NCI-H82 treated with DMSO at 0.1 percent for 48 hours (cell line): ENCODE data around the gene ACLY.
A peak's percentile ranks its signal among the peaks of the same experiment; 100 is the strongest.
"Not testable (repeated sequence)": the region's sequence is repeated elsewhere in the genome, so short reads cannot be mapped to it uniquely, and the experiment has no call there.

Experiments
- DNase-seq: peaks from one replicate; lab custom pipeline; 2025; ENCODE audit not compliant: unreplicated experiment; lab: John Stamatoyannopoulos, UW

The ACLY gene

DNA sequence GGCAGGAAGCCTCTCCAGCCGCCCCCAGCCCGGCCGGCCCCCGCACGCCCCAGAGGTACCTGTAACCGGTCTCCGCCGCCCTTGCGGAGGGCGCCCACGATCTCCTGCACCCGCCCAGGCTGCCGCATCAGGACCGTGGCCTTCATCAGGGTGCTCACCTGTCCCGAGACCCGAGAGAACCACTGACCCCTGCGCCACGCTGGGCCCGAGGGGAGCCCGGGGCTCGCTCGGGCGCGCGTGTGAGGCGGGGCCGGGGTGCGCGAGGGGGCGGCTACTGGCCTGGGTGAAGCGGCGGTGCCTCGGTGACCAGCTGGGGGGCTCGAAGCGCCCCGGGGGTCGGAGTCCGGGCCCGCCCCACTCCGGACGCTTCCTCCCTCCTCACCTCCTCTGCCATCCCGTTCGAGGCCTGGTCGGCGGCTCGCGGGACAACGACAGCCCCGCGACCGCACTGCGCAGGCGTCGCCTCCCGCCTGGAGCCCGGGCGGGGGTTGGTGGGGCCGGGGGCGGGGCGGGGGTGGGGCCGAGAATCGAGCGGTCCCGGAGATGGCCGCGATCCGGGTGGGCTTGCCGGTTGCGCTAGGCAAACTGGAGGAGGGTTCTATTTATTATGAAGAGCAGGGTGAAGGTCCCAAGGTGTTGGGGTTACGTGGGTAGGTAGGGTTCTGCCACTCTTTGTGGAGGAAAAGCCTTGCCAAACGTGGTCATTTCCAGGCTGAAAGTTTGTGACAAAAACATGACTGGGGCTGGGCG, 82.8 kb downstream of the ACLY start, which contains the start of gene NT5C3B:
TSS of gene NT5C3B (minus strand) at position 433 of the 750 bp plus-strand sequence. CDS start at position 394, 39 bp downstream.
- DNase-seq: no peak

DNA sequence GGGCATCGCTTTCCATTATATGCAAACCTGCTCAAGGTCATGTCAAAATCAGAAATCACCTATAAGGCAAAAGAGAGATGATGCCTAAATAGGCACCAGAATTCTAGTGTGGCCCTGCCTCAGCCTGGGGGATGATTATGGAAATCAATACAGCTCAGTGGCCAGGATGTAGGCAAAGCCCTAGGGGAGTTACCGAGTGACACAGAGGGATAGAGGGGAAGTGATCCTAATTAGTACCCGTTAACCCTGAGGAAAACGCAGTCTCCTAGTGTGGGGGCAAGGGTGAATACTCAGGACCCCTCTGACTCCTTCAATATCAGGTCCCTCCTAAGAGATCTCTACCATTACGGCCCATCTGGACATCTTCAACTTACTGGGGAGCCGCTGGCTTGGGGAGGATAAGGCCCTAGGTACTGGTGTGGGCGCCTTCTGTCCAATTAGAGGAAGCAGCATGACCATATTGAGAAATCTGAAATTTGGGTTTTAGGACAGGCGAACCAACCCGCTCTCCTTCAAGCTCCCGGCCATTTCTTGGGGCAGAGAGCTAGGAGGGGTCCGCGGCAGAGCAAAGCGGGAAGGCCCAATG, 83.4 kb downstream of the ACLY start:
- peak; percentile 9 for DNase-seq

DNA sequence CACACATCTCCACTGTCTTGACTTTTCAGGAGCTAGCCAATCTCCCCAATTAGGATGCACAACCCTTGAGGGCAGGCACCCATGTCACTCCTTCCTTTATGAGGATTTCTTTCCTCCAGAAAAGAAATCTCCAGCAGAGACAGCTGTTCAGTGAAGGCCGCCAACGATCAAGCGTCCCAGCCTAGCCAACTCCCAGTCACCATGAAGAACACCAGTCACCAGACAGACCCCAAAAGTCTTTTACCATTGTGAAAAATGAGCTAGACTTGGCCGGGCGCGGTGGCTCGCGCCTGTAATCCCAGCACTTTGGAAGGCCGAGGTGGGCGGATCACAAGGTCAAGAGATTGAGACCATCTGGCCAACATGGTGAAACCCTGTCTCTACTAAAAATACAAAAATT, 88.8 kb downstream of the ACLY start:
- DNase-seq: not testable (repeated sequence)

DNA sequence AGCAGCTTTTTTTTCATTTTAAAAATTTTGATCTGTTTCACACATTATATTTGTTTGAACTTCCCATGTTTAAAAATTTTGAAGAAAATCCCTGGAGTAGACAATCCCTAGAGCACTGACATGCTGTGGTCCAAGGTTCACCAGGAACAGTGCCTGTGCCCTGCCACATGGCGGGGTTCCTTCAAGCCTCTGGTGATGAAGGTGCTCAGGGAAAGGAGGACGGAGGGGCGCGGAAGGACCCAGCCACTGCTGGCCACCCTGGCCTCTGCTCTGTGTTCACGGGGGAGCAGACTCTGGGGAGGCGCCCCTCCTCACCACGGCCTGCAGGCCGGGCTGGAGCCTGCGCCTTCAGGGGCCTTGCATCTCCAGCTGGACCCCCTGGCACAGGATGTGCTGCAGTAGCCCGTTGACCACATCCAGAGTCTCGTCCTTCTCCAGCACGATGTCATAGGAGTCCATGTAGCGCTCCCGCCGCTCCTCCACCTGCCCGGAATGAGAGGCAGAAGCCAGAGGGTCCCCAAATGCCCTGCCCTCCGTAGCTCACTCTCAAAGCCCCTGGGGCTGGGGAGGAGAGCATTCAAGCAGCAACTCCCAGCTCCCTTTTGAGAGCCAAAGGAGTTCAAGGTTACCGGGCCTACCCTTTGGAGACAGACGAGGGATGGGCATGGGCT, 93.4 kb downstream of the ACLY start:
- no peak for DNase-seq

DNA sequence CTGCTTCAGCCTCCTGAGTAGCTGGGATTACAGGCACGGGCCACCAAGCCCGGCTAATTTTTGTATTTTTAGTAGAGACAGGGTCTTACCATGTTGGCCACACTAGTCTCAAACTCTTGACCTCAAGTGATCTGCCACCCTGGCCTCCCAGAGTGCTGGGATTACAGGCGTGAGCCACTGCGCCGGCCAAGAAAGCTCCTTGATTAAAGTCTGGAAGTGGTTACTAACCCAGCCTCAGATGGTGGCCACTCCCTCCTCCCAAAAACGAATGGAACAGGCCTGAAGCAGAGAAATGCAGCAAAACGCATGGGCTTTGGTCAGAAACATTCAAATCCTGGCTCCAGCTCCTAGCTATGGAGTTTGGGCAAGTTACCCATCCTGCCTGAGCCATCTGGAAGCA, 94.7 kb downstream of the ACLY start:
- DNase-seq: no peak

DNA sequence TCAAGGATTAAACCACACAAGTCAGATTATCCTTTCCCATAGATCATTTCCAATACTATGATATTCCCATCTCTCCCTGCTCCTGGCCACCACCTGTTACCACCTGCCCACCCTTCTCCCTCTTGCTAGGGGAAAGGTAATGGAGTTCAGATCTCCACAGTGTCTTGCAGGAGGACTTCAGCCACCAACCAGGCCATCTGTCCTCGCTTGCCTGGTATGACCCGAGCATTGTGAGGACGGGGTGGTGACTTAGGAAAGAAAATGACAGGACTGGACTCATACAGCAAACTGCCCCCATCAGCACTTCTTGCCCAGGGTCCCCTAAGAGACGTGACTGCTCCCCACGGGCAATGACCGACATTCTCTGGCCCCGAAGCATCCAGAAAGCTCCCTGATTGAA, 95.2 kb downstream of the ACLY start:
- DNase-seq: no peak

DNA sequence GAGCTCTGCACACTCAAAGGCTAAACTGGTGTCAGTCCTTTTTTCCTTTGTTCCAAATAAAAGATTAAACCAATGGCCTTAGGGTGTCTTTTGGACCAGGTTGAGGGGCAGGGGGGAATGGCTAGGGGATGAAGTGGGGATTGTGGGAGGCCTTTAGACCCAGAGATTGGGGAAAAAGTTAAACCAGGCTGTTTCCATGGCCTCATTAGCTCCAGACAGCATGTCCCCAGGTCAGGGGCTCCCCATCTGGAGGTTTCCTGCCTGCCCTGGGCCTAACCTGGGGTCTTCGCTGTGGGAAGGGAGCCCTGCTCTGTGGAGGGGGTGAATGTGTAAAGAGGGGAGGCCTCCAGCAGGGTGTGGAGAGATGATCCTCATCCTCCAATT, 95.6 kb downstream of the ACLY start:
- DNase-seq: no peak

DNA sequence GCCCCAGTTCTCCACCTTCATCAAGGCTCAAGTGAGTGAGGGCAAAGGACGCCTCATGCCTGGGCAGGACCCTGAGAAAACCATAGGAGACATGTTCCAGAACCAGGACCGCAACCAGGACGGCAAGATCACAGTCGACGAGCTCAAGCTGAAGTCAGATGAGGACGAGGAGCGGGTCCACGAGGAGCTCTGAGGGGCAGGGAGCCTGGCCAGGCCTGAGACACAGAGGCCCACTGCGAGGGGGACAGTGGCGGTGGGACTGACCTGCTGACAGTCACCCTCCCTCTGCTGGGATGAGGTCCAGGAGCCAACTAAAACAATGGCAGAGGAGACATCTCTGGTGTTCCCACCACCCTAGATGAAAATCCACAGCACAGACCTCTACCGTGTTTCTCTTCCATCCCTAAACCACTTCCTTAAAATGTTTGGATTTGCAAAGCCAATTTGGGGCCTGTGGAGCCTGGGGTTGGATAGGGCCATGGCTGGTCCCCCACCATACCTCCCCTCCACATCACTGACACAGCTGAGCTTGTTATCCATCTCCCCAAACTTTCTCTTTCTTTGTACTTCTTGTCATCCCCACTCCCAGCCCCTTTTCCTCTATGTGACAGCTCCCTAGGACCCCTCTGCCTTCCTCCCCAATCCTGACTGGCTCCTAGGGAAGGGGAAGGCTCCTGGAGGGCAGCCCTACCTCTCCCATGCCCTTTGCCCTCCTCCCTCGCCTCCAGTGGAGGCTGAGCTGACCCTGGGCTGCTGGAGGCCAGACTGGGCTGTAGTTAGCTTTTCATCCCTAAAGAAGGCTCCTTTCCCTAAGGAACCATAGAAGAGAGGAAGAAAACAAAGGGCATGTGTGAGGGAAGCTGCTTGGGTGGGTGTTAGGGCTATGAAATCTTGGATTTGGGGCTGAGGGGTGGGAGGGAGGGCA, 96.3 kb downstream of the ACLY start:
- DNase-seq: no peak

DNA sequence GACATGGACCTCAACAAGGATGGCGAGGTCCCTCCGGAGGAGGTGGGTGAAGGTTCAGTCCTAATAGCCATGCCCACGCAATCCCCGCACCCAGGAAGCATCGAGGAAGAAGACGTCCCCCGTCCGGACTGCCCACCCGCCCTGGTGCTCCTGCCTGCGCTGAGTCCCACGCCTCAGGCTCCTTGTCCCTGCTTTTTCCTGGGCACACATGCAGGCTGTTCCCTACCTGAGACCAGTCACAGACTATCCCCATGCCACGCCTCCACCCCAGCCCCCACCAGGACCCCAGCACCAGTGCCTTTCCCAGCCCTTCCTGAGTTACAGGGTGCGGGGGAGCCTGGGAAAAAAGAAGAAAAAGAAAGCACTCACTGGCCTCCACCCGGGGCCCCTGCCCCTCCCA, 97.0 kb downstream of the ACLY start:
- no peak for DNase-seq

DNA sequence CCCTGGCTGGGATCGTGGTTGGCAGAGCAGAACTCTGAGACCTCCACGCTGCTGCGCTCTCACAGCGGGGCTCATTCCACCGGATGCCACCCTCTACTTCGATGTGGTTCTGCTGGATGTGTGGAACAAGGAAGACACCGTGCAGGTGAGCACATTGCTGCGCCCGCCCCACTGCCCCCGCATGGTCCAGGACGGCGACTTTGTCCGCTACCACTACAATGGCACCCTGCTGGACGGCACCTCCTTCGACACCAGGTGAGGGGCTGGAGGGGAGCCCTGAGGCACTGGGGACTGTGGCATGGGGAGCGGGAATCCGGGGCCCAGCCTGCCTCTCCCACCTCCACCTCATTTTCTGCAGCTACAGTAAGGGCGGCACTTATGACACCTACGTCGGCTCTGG, 100.7 kb downstream of the ACLY start:
- no peak for DNase-seq
